Endodermal cell (in vitro differentiated cells): ENCODE results near the gene IFI44. TPM values are rescaled to one million over a fixed set of nuclear protein-coding genes. Genes with fewer than 3 reads are reported as not detected.

ENCODE experiments used
- DNase-seq: peaks from one replicate; pipeline ENCODE4 v3.0.0-alpha.2; 2017
- H3K27ac ChIP-seq: 2 replicates; pipeline ENCODE4 v1.5.1; 2013; ENCODE audit warnings: mild to moderate bottlenecking, low read depth, low read length, moderate library complexity
- H3K27me3 ChIP-seq: 2 replicates; pipeline ENCODE4 v1.6.1; 2013; ENCODE audit warnings: mild to moderate bottlenecking, low read length, moderate library complexity; ENCODE audit not compliant: insufficient read depth, control insufficient read depth, poor library complexity, severe bottlenecking
- H3K36me3 ChIP-seq: 2 replicates; pipeline ENCODE4 v1.7.0; 2013; ENCODE audit warnings: mild to moderate bottlenecking, low read length, moderate library complexity; ENCODE audit not compliant: control insufficient read depth, insufficient read depth
- H3K4me1 ChIP-seq: one replicate; pipeline ENCODE4 v1.7.0; 2013; ENCODE audit warnings: low read length; ENCODE audit not compliant: control insufficient read depth, insufficient read depth
- H3K4me3 ChIP-seq: 2 replicates; pipeline ENCODE4 v1.5.1; 2013; ENCODE audit warnings: mild to moderate bottlenecking, low read length, moderate library complexity
- H3K9ac ChIP-seq: 2 replicates; pipeline ENCODE4 v1.6.1; 2013; ENCODE audit warnings: mild to moderate bottlenecking, low read length, moderate library complexity; ENCODE audit not compliant: poor library complexity, severe bottlenecking; ENCODE audit errors: extremely low read depth
- H3K9me3 ChIP-seq: 2 replicates; pipeline ENCODE4 v1.6.1; 2013; ENCODE audit warnings: mild to moderate bottlenecking, low read length, moderate library complexity; ENCODE audit not compliant: control insufficient read depth
- H3K27ac Mint-ChIP-seq: 2 replicates; pipeline ENCODE4 v1.8.0; 2020; ENCODE audit warnings: mixed read lengths
- H3K27me3 Mint-ChIP-seq: 2 replicates; pipeline ENCODE4 v1.8.0; 2021; ENCODE audit warnings: mild to moderate bottlenecking, mixed read lengths; ENCODE audit not compliant: insufficient read depth
- H3K36me3 Mint-ChIP-seq: 2 replicates; pipeline ENCODE4 v1.8.0; 2020; ENCODE audit warnings: low read depth, mixed read lengths
- H3K4me1 Mint-ChIP-seq: 2 replicates; pipeline ENCODE4 v1.8.0; 2020; ENCODE audit warnings: mixed read lengths
- H3K4me3 Mint-ChIP-seq: 2 replicates; pipeline ENCODE4 v1.8.0; 2020; ENCODE audit warnings: mild to moderate bottlenecking, moderate library complexity, mixed read lengths
- H3K9me3 Mint-ChIP-seq: 2 replicates; pipeline ENCODE4 v1.8.0; 2020; ENCODE audit warnings: mild to moderate bottlenecking, mixed read lengths
- CTCF ChIP-seq: fragments of 200-600 bp; sonication (generic); conservative IDR thresholded peaks from 2 replicates; pipeline ENCODE4 v1.5.0; 2021; ENCODE audit warnings: antibody characterized with exemption, mild to moderate bottlenecking
- WGBS, 2 experiments: methylation state at CpG; one replicate each; pipeline versions ENCODE4 v1.1.5 to v1.1.7; 2013; ENCODE audit warnings: missing lambda C conversion rate in 2 of 2, mixed read lengths in 1 of 2; ENCODE audit not compliant: insufficient coverage in 1 of 2, insufficient read length in 1 of 2; 5-methylcytosine and 5-hydroxymethylcytosine counted together
- total RNA-seq, 2 donors: library from RNA; stranded (reverse); fragmentation: NEBNext Ultra II Directional in 1 of 2; extraction: Animal tissue kit (Norgen Biotek cat#: 25700) in 1 of 2; gene quantifications; 2 replicates in 1 of 2; 3 replicates in 1 of 2; pipeline ENCODE4 v1.2.1, GENCODE V29; 2021

The IFI44 gene
- total RNA-seq, 2 donors from 2014 or later: not detected

GRCh38 chr1:78658901-78659300 lies 9.3 kb downstream of the IFI44 start:
- Mint-ChIP-seq H3K9me3 (no peaks in the 10 kb centered on the region), H3K27me3 (peaks cover 34% of the 10 kb centered on the region), H3K27ac (no peak overlapping the region), H3K36me3 (no peaks in the 10 kb centered on the region), H3K4me3 (no peak overlapping the region), H3K4me1 (no peaks in the 10 kb centered on the region)
- no peak for TF ChIP-seq CTCF
- Histone ChIP-seq H3K27me3 (peaks cover 47% of the 10 kb centered on the region), H3K4me1 (no peaks in the 10 kb centered on the region), H3K27ac (no peak overlapping the region), H3K9me3 (no peaks in the 10 kb centered on the region), H3K9ac (no peak overlapping the region), H3K36me3 (no peaks in the 10 kb centered on the region), H3K4me3 (no peak overlapping the region)
- WGBS, 2 experiments: 92 to 100% methylated on average over 1 of the region's 1 CpG
- no peak for DNase-seq

GRCh38 chr1:78663923-78664322 lies 14.3 kb downstream of the IFI44 start:
- peaks cover 19% of the 10 kb centered on the region for H3K27me3 Mint-ChIP-seq
- no peak overlapping the region for H3K27ac Mint-ChIP-seq
- no peaks in the 10 kb centered on the region for H3K4me1 ChIP-seq
- H3K27me3 ChIP-seq: peaks cover 33% of the 10 kb centered on the region
- H3K9me3 ChIP-seq: no peaks in the 10 kb centered on the region
- H3K4me3 Mint-ChIP-seq: no peak overlapping the region
- DNase-seq: no peak
- no peaks in the 10 kb centered on the region for H3K4me1 Mint-ChIP-seq
- no peak overlapping the region for H3K4me3 ChIP-seq
- no peaks in the 10 kb centered on the region for H3K36me3 Mint-ChIP-seq
- no peak overlapping the region for H3K27ac ChIP-seq
- 60 to 82% methylated on average over 1 of the region's 2 CpGs for WGBS, 2 experiments
- H3K9ac ChIP-seq: no peak overlapping the region
- H3K9me3 Mint-ChIP-seq: no peaks in the 10 kb centered on the region
- TF ChIP-seq CTCF: no peak
- H3K36me3 ChIP-seq: no peaks in the 10 kb centered on the region

- WGBS, 2 experiments: 83 to 88% methylated on average over 1 of the region's 1 CpG
- no peak for TF ChIP-seq CTCF
- Histone ChIP-seq H3K4me3 (no peak overlapping the region), H3K9me3 (no peaks in the 10 kb centered on the region), H3K36me3 (no peaks in the 10 kb centered on the region), H3K27me3 (peaks cover 31% of the 10 kb centered on the region), H3K4me1 (no peaks in the 10 kb centered on the region), H3K27ac (no peak overlapping the region), H3K9ac (no peak overlapping the region)
- Mint-ChIP-seq H3K27ac (no peak overlapping the region), H3K4me1 (no peaks in the 10 kb centered on the region), H3K4me3 (no peak overlapping the region), H3K27me3 (peaks cover 19% of the 10 kb centered on the region), H3K9me3 (no peaks in the 10 kb centered on the region), H3K36me3 (no peaks in the 10 kb centered on the region)
- no peak for DNase-seq
Measured at GRCh38 chr1:78664763-78665162, 15.1 kb downstream of the IFI44 start.
